Right ventricle myocardium superior (tissue), 1 donor: ENCODE measurements around the gene PRLH. TPM values are rescaled to one million over a fixed set of nuclear protein-coding genes. Genes with fewer than 3 reads are reported as not detected.
A peak's percentile ranks its signal among the peaks of the same experiment; 100 is the strongest.
"Not testable (repeated sequence)": the region's sequence is repeated elsewhere in the genome, so short reads cannot be mapped to it uniquely, and the experiment has no call there.

Experiments
- ATAC-seq: fragments of 200-7000 bp; cut with Tn5 transposase; one replicate; pipeline ENCODE4 v1.9.1; 2020; ENCODE audit warnings: mild to moderate bottlenecking; ENCODE audit not compliant: poor library complexity
- DNase-seq: peaks from one replicate; pipeline ENCODE4 v3.0.0-alpha.2; 2020
- intact Hi-C: fragments of 100-400 bp; cut with DNase I; formaldehyde crosslinking; loops from one replicate; pipeline ENCODE4 v1.11.2; 2022
- total RNA-seq: library from RNA; stranded (reverse); fragmentation: NEBNext Ultra II Directional; extraction: Animal tissue kit (Norgen Biotek cat#: 25700); gene quantifications from one replicate; pipeline ENCODE4 v1.2.1, GENCODE V29; 2021
- donor health status: DM: no; HTN: yes; CAD: no; lungs with severe emphysema.

PRLH gene
- total RNA-seq, 1 donor from 2014 or later, result not detected

DNA sequence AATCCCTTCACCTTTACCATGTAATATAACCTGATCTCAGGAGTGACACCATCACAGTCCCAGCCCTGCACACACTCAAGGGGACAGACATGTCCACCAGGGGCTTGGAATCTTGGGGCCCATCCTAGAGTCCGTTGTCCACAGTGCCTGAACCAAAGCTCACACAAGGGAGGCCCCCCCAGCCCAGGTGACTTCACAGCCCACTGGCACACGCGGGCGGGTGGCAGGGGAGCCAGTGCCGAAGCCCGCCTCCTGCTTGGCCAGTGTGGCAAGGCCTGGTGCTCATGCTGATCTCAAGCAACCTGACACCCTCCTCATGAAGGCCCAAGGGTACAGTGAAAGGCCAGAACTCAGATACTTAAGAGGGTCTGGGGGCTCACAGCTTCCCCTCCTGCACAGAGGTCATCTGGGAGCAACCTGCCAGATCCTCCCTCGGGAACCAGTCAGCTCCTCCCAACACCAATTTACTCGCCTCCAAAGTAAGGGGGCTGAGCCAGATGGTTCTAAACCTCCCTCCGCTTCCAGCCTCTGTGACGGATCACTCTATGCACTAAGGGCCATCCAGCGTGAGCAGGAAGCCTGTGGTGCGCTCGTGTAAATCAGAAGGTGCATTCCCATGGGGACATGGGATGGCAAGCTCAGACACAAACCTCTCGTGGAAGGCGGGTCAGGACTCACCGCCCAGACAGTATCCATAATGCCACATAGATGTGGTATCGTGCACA, 27.4 kb downstream of the PRLH start:
- DNase-seq, result no peak
- intact Hi-C loops, result no loop called here

DNA sequence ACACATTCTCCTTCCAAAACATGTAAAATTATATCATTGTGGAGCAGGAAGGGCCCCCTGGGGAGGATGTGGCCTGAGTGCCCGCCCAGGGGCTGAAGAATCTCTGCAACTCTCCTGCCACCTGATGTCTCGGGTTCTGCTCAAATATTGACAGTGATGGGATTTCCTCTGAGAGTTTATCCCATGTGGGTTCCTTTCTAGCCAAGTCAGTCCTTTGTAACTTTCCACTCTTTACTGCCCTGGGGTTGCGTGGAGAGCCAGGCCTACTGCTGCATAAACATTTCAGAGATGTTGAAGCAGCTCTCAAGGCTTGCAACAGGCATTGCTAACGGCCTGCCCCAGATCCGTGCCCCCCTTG, 28.1 kb downstream of the PRLH start:
- intact Hi-C loops, result no loop called here
- DNase-seq, result no peak
- peak; percentile 42 for ATAC-seq

More for the DNA sequence above, 27.4 kb downstream of the PRLH start:
- no peak for ATAC-seq

DNA sequence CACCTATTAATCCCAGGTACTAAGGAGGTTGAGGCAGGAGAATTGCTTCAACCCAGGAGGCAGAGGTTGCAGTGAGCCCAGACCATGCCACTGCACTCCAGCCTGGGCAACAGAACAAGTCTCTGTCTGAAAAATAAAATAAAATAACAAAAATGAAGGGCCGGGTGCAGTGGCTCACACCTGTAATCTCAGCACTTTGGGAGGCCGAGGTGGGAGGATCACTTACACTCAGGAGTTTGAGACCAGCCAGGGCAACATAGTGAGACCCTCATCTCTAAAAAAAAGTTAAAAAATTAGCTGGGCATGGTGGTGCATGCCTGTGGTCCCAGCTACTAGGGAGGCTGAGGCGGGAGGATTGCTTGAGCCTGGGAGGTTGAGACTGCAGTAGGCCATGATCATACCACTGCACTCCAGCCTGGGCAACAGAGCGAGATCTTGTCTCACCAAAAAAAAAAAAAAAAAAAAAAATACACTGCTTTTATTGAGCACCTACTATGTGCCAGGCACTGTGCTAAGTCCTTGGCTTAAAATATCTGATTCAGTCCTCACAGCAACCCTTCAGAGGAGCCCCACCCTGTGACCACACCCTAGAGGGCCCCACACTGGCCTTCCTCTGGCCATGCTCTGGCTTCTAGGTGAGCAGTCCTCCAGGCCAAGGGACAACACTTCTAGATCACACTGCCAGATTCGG, 29.6 kb downstream of the PRLH start:
- intact Hi-C loops, ATAC-seq, DNase-seq: not testable (repeated sequence)

DNA sequence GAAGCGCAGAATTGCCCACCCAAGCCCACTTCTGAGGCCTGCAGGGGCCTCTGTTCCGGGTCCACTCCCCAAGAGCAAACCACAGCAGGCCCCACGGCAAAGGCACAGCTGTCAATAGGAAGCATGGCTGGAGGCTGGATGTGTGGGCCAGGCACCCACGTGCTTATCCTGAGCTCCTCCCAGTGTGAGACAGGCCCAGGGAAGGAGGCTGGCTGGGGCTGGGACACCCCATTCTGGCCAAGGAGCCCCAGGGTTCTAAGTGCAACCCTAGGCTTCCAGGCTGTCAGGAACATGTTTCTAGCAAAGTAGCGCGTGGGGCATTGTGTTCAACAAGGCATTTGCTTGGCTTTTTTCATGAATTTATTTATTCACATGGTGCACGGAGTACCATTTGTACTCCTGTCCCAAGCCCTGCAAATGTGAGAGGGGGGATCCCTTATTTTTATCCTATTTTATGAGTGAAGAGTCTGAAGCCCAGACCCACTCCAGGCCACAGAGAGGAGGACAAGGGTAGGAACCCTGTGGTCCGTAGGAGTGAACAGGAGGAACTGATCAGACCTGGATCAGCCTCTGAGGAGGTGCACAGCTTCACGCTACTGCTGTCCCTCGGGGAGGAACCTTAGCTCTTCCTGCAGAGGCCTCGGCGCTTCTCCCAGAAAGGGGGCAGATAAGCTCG, 30.3 kb downstream of the PRLH start:
- DNase-seq (no peak), ATAC-seq (no peak)
- intact Hi-C loops, result no loop called here

DNA sequence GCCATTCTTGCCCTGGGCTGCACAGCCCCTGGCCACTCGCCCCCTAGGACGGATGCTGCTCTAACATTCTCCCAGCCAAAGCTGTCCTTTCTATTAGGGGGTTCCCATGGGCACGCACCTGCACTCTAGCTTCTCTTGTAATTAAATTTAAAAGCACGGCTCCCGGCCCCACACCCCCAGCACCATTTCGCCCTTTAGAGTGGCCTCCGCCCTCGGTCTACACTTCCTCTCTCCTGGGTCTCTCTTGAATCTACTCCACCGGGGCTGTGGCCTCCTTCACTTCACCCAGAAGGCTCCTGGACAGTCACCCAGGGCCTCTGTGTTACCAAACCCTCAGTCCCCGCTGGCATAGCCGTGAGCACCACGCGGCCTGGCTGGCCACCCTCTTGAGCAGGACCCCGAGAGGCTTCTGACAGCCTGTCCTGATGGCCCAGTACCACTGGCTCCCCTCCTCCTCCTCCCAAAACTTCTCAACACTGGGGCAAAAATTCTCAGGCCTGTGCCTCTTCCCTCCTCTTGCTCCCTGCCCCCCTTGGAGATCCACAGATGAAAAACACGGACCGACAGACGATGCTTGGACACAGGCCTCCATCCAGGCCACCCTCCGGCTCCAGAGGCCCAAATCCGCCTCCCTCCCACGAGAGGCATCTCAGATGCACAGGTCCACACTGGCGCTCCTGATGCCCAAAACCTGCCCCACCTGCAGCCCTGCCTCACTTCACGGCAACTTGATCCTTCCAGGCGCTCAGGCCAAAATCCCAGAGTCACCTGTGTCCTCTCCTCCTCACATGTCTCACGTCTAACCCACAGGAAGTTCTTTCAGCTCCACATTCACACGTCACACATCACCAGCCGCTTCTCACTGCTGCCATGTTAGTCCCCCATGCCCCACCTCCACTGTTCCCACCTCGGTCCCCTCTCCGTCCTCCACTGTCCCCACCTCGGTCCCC, 31.1 kb downstream of the PRLH start:
- ATAC-seq (no peak), DNase-seq (no peak)
- intact Hi-C loops, result no loop called here

DNA sequence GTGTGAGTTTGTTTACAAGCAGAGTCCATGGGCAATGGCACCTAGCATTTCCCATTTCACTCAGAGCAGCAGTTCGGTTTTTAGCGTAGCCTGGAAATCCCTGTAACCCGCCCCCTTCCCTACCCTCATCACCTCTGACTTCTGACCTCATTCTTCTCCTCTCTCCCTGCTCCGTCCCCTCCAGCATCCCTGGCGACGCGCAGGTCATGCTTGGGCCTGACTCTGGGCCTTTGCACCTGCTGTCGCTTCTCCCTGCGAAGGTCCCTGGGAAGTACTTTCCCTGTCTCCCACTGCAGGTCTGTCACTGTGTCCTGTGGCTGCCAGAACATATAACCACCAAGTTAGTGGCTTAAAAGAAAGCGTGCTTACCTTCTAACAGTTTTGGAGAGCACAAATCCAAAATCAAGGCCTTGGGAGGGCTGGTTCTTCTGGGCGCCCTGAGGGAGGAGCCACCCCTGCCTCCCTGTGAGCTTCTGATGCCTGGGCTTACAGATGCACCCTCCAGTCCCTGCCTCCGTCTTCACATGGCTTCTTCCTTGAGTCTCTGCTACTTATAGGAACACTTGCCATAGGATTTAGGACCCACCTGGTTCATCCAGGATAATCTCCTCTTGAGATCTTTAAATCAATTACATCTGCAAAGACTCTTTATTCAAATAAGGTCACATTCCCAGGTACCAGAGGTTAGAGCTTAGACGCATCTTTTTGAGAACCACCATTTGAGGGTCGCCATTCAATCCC, 32.3 kb downstream of the PRLH start:
- no peak for DNase-seq
- no peak for ATAC-seq
- intact Hi-C loops, result no loop called here

DNA sequence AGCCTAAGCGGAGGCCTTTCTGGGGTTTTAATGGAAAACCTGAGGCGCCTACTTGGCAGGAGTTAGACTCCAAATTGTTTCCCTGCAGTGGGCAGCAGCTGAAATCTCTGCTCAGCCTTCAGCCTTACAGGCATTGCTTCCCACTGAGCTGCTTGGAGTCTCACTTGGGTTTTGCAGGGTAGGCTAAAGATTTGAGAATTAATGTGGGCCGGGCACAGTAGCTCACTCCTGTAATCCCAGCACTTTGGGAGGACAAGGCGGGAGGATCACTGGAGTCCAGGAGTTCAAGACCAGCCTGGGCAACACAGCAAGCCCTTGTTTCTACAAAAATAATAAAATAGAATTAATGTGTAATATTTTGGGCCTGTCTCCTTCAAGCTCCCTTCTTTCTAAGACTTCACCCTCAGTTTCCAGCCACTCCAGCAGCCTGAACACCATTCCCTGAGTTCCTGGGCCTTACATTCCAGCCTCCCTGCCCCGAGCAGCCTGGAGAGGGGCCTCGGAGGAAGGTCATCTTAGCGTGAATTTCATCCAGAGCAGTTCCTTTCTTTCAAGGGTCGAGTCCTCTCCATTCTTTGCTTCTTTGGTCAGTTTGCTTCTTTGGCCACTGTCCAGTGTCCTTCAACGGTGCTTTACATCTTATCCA, 33.2 kb downstream of the PRLH start:
- intact Hi-C loops, result no loop called here
- DNase-seq, result no peak
- no peak for ATAC-seq

DNA sequence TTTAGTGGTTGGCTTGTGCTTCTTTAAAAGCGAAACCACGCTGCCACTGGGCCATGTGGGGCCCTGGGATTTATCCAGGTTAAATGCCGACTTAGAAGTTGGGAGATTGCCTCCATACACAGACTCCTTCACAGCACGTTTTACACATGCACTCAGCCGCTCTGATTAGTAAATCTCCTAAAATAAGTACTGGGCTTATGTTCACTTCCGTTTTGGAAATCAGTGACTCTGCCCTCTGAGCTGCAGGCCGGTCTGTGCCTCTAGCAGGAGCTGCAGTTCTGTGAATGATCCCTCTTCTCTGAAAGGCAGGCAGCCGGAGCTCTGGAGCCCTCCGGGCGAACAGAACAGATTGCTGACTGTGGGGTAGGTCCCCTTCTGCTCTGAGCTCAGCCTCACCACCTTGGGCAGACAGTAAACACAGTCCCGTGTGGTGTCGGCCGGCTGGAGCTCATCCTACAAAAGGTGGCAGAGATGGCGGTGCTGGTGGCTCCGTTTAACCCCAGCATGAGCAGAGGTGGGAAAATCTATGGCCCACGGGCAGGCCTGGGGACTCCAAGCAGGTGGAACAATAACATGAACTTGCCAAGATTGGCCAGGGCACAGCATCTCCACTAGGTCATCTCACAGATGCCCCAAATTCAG, 34.0 kb downstream of the PRLH start:
- ATAC-seq (peak; percentile 84), DNase-seq (peak; percentile 78)
- intact Hi-C loops, result no loop called here

DNA sequence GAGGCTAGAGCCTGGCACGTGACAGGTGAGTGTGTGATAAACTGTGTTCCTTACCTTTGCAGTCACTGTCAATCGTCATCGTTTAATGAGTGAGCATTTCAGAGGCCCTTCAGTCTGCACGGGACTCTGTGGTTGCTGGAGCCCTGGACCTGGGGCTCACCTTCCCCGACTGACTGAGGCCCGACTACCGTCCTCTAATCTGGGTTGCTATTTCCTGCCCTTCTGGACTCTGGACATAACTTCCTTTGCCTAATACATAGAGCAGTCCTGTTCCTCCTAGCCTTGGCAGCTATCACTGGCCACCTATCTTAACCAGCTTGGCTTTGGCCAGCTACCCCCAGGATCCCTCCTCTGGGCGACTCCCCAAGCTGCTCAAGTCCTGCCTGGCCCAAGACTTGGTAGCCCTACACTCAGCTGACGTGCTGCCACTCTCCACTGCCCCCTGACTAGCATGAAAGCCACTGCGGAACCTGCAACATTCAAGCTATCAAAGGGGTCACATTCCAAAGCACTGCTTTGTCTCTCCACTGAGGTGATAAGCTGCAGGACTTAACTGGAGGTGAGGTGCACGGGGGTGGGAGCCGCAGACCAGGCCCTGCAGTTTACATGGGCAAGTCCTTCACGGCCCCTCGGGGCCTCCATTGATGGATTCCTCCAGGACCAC, 35.2 kb downstream of the PRLH start:
- DNase-seq (no peak), ATAC-seq (no peak)
- intact Hi-C loops, result no loop called here

DNA sequence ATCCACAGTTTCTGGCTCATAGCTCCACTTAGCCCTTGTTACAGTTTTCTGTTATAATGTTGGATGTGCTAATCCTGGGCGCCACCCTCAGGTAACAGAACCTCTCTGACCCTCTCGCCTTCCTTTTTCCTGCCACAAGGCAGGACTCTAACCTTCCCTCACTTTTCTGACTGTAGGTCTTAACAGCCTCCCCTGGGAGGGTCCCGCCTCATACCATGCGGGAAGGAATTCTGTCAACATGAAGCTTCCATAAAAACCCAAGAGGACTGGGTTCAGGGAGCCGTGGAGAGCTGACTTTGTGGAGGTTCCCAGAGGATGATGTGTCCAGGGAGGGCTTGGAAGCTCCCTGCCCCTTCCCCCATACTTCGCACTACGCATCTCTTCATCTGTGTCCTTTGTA, 36.0 kb downstream of the PRLH start:
- DNase-seq (no peak), ATAC-seq (no peak)
- intact Hi-C loops, result no loop called here

DNA sequence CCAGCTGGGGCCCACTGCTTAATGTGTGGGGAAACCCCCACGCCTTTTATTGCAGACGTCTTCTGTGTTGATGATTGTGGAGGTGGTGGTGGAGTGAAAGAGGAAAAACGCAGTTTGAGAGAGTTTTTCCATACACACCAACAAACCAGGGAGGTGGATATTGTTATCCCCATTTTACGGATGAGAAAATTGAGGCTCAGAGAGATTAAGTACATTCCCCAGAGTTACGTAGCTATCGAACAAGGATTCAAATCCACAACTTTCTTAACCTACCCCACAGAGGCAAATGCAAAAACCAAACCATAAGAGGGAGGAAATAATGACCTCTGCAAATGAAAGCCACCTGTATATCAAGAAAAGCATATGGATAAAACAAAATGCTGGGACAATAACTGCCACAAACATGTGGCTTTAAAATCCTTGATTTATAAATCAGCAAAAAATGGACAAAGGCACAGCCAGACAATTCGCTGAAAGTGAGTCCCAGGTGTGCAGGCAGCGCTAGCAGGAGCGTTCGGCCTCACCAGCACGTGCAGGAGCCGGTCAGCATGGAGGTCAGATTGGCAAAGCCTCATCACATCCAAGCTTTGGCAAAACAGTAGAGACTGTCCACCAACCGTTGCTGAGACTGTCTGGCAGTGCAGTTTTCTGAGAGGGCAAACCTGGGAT, 36.8 kb downstream of the PRLH start:
- DNase-seq, result no peak

DNA sequence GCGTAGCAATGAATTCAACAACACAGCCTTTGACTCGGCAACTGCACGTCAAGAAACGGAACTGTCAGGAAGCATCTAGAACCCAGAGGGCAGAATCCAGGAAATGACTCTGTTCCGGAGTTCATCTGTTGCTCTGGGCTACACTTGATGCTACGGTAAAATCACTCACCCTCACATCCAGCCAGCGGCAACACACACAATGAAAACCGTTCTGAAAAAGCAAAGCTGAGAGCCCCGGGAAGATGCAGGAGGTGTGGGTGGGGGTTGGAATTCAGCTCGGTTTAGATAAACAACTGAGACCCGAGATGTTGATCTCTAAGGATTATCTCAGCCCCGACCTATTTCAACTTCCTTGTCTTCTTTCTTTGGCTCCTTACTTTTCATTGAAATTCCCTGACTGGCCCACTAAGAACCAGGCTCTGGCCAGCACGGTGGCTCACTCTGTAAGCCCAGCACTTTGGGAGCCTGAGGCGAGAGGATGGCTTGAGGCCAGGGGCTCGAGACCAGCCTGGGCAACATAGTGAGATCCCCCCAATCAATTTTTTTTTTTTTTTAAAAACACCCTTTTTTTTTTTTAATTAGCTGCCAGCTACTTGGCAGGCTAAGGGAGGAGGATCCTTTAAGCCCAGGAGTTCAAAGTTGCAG, 37.5 kb downstream of the PRLH start:
- DNase-seq (no peak), ATAC-seq (no peak)
- intact Hi-C loops, result no loop called here

More for the DNA sequence above, 36.8 kb downstream of the PRLH start:
- no peak for ATAC-seq
- intact Hi-C loops, result no loop called here

DNA sequence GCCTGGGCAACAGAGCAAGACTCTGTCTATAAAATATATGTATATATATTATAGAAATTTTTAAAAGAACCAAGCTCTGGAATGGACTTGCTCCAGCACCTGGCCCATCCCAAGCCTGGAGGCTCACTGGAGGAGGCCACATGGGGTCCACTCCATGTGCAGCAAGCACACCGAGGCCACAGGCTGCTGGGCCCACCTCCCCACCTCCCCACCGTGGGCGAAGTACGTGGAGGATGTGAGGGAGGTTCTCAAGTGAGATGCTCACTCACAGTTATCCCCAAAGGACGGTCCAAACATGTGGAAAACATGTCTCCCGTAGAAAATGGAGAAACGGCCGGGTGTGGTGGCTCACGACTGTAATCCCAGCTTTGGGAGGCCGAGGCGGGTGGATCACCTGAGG, 38.0 kb downstream of the PRLH start:
- ATAC-seq (no peak), DNase-seq (no peak)
- intact Hi-C loops, result no loop called here

DNA sequence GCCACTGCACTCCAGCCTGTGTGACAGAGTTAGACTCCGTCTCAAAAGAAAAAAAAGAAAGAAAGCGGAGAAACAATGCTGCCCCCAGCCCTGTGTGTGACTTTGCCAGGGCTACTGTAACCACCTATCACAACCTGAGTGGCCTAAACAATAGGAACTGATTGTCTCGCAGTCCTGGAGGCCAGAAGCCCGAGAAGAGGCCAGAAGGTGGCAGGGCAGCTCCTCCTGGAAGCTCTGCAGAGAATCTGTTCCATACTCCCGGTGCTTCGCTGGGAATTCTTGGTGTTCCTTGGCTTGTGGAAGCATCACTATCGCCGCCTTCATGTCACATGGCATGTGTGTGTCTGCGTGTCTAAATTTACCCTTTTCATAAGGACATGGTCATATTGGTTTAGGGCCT, 38.6 kb downstream of the PRLH start:
- ATAC-seq, result no peak
- intact Hi-C loops, result no loop called here
- DNase-seq, result no peak

DNA sequence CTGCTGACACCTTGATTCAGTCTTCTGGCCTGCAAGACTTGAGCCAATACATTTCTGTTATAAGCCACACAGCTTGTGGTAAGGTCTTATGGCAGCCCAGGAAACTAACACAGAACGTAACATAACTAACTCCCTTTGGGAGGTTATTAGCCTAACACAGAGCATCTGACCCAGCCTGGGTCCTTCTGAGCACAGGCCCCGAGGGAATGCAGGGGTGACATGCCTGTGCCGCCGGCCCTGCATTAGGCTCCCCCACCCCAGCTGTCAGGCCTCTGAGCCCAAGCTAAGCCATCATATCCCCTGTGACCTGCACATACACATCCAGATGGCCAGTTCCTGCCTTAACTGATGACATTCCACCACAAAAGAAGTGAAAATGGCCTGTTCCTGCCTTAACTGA, 40.1 kb downstream of the PRLH start:
- ATAC-seq, result not testable (repeated sequence)

More for the DNA sequence above, 40.1 kb downstream of the PRLH start:
- DNase-seq, intact Hi-C loops: not testable (repeated sequence)
